Ovary (tissue), 3 donors: ENCODE data around the gene GPC3.

ENCODE experiments used
- EP300 ChIP-seq: sonication (generic); formaldehyde crosslinking; IDR thresholded peaks from one replicate; pipeline ENCODE4 v1.6.1; 2017; ENCODE audit warnings: antibody characterized with exemption
- POLR2A ChIP-seq: fragments of 450-650 bp; IDR thresholded peaks from one replicate; pipeline ENCODE4 v1.6.1; 2017; ENCODE audit warnings: antibody characterized with exemption, mild to moderate bottlenecking, moderate library complexity
- TF ChIP-seq, protein P1 (sequence below), 3 donors: fragments of 450-650 bp in 2 of 3; fragments of 200-600 bp in 1 of 3; IDR thresholded peaks; one replicate each; pipeline versions ENCODE4 v1.5.1 to v1.8.0; 2016 to 2022; ENCODE audit warnings: antibody characterized with exemption in 3 of 3, mild to moderate bottlenecking in 1 of 3
- donor health status: DM: no; HTN: no; CAD: no.

DNA sequence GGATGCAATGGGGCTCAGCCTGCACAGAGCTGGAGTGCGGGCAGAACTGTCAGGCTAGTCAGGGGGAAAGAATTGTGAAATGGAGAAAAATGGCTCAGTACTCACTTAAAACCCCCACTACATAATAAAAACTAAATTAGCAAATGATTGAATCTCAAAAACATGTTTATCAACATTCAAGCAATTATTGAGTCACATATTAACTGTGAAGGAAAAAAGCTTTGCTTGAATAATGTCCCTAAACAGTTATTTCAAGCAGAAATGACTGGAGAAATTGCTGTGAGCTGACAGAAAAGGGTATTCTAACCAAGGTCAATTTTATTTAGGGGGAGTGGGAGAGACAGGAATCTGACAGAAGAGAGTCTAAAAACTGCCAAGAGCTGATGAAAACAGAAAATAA is 37.4 kb downstream of the GPC3 start:
- TF ChIP-seq, protein P1, sequence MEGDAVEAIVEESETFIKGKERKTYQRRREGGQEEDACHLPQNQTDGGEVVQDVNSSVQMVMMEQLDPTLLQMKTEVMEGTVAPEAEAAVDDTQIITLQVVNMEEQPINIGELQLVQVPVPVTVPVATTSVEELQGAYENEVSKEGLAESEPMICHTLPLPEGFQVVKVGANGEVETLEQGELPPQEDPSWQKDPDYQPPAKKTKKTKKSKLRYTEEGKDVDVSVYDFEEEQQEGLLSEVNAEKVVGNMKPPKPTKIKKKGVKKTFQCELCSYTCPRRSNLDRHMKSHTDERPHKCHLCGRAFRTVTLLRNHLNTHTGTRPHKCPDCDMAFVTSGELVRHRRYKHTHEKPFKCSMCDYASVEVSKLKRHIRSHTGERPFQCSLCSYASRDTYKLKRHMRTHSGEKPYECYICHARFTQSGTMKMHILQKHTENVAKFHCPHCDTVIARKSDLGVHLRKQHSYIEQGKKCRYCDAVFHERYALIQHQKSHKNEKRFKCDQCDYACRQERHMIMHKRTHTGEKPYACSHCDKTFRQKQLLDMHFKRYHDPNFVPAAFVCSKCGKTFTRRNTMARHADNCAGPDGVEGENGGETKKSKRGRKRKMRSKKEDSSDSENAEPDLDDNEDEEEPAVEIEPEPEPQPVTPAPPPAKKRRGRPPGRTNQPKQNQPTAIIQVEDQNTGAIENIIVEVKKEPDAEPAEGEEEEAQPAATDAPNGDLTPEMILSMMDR (IDR thresholded peaks at IDR 0.05): no peak
- TF ChIP-seq EP300 (no peak), POLR2A (no peak)
